ENCODE measurements around the gene NMNAT2.
A peak's percentile ranks its signal among the peaks of the same experiment; 100 is the strongest.
"Not testable (repeated sequence)": the region's sequence is repeated elsewhere in the genome, so short reads cannot be mapped to it uniquely, and the experiment has no call there.

The NMNAT2 gene

DNA sequence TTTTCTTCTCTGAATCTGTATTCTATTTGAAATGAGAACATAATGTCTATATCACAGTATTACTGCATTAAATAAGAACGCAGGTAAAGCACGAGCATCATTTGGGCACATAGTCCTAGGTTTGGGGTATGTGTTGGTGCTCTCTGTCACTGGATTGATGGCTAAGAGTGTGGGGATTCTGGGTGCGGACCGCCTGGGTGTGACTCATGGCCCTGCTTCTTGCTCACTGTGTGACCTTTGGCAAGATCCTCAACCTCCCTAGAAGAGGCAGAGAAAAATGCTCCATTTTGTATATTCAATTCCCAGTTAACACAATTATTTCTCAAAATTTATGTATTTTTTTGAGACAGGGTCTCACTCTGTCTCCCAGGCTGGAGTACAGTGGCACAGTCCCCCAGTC lies 132.4 kb downstream of the NMNAT2 start:
- DNase-seq (ENCODE audit: low read depth), result no peak

DNA sequence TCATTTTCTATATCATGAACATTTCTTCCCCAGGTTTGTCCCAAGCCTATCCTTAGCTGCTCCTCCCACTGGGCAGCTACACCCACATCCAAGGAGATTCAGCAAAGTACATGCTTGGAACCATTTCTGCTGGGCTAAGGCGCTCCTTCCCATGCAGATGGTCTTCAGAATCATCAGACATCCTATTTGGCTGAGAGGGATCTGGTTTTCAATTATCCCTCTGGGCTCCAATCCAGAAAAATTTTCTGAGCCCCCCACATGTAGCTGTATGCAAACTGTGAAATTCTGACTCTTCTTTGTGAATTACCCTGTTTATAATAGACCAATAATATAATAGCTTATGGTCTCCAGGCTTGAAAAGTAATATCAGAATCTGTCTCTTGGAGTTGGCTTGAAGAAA lies 132.9 kb downstream of the NMNAT2 start:
- no peak for DNase-seq (ENCODE audit: low read depth)

DNA sequence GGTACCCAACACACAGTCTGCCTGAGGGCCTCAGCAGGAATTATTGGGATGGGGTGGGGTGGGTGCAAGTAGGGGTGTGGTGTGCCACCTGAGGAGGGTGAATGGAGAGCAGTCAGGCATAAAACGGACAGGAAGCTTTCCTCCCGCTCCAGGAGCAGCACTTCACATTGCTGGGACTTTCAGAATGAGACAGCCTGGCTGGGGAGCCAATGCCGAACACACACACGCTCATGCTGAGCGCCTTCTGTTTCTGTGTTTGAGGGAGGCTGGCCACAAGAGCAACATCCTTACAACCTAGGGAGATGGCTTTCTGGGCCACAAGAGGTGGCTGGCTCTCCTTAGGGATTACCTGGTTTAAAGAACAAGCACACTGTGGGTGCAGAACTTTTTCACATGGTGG lies 134.1 kb downstream of the NMNAT2 start:
- no peak for DNase-seq (ENCODE audit: low read depth)

DNA sequence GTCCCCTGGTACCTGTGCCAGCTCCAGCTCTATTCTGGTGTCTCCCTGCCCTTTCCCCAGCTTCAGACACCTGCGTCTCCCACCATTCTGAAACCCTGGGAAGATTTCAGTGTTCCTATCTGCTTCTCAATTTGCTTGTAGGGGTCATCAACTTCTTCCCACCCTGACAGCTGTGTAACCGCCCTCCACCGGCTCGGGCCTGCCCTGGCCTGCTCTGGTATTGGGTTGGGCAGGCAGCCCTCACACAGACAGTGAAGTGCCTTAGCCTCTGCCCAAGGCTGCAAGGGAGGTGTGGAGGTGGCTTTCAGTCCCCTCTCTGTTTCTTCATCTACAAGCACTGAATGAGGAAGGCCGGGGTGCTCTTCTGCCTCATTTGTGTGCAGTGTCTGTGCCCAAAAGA lies 134.9 kb downstream of the NMNAT2 start:
- DNase-seq (ENCODE audit: low read depth), result no peak

DNA sequence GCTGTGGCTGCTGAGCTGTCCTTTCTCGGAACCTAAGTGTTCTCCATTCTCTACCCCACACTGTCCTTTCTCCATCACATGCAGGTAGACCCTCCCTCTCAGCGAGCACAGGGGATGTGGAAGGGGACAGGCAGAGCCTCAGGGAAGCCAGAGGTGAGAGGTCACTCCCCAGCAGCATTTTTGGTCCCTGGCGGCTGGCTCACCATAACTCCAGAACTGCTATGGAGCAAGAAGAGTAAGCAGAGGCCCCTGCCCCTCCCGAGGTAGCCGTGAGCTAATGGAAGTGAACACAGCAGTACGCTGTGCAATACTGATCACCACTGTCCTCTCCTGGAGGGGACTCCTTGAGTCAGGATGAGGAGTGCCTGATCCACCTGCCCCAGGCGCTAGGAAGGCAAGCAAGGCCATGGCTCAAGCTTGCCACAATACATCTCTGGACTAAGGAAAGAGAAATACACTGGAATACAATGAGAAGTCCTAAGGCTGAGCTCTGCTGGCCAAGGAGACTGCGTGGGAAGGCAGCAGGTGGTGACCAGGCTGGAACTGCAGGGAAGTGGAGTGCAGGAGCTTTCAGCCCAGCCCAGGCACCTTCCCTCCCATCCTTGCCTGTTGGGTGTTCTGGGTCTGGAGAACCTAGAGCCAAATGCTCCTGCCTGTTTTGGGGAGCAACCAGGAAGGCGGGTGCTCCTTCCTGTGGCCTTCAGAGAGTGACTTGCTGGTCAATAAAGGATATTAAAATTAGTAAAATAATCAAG lies 135.9 kb downstream of the NMNAT2 start:
- no peak for DNase-seq (ENCODE audit: low read depth)

DNA sequence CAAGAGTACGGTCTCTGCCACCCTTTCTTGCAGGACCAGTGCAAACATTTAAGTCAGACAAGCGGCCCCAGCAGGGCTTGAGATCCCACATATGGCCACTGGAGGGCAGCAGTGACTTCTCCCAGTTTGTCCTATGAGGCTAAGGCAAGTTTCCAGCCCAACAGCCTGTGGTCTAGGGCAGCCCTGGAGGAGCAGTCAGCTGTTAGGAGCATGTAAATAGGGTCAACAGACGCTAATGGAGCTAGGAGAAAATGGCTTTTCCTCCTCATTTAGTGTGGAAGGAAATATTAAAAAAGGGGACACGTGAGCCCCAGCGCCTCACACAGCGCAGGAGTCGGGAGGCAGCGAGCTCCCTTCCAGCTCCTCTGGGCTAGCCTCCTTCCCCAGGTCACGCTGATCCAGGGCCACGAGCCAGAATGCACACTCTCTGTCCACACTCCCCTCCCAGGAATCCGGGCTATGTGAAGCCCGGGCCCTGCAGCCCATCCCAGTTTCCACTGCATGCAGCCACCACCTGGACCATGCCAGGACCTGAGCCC lies 136.6 kb downstream of the NMNAT2 start:
- DNase-seq (ENCODE audit: low read depth), result peak; percentile 41

DNA sequence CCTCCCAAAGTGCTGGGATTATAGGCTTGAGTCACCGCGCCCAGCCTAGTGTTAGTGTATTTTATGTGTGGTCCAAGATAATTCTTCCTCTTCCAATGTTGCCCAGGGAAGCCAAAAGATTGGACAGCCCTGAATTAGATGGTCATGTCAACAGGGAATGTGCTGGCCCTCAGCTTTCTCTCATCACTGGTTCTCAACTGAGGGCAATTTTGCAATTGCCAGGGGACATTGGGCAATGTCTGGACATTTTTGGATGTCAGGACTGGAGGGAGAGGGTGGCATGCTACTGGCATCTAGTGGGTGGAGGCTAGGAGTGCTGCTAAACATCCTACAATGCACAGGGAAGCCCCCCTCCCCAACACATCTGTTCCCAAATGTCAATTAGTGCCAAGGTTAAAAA lies 137.1 kb downstream of the NMNAT2 start:
- DNase-seq (ENCODE audit: low read depth), result no peak

DNA sequence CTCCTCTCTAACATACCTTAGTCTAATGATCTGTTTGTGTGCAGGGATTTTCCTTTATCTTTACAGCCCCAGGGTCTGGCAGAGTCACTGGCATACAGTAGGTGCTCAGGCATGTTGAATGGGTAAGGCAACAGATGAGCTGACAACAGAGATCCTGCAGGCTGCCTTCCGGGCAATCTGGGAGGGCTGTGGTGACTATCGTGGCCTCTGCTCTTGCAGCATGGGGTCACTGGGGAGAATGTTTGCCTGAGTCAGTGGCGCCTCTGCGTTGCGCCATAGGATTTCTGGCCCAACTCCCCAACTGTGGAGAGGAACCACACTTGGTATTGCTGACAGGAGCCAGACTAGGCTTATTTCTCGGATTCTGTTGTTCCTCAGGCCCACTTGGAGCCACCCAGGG lies 138.3 kb downstream of the NMNAT2 start:
- no peak for DNase-seq (ENCODE audit: low read depth)

DNA sequence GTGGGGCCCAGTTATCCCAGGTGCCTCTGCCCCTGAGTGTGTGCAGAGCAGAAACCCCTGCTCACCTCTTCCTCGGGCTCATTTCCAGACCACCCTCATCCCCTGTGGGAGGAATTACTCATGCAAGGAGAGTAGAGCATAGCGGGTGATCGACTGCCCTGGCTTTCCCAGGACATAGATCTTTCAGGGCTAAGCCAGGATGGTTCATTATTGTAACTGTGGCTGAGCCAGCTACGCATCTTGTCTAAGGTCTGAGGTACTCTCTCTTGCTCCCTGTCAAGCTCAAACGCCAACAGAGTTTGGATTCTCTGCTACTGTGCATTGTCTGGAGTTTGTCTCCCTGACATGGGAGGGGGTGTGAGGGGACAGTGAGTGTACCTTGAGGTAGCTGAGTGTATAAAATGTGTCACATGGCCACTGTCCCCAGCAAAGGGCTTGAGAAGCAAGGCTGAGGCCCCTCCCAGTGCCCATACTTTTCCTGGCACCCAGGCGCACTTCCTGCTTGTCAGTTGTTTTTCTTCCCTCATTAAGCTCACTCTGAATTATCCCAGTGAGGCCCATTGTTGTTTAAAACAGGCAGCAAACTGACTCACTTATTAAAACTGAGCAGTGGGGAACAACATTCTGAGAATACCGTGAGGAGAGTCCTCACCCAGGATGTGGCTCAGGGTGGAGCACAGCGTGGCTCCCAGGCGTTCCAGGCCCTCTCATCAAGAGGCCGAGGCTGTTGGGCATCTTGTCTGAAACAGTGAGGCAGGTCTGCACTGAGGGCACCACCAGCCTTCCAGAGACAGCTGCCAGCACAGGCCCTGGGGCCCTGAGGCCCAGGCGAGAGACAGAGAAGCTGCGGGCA lies 139.2 kb downstream of the NMNAT2 start:
- DNase-seq (ENCODE audit: low read depth), result no peak

DNA sequence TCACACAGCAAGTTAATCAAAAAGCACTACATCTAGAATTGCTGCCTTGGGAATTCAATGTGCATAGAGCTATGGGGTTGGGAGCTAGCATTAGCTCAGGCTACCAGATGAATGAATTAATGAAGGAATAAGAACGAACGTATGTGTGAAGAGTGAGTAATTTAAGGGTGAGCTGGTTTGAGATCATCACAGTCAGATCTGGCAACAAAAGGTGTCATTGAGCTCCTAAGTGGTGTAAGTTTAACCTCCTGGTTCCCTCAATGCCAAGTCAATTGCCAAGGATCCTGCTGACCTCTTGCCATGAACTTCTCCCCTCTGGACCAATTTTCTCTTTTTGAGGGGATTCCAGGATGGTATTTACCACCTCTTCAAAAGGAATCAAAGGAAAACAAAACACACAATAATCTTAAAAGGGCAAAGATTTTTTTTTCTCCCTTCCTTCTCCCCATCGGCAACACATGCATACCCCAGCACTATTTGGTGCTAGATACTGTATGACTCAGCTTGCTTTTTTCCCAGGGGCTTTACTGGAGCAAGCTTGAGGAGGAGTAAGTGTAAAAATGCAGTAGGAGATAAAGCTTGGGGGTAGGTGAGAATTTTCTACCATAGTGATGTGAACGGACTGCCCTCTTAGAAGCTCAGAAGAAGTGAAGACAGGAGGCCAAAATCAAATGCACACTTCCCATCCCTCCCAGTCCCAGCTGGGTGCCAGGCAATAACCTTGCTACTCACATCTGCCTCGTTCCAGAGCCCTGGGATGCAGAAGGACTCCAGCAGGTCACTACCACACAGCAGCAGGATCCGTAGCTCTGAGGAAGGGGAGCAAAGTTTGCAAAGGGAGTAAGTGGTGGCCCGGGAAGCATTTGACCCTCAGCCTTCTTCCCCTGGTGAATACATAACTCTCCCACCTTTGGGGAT lies 140.1 kb downstream of the NMNAT2 start:
- DNase-seq (ENCODE audit: low read depth), result no peak

DNA sequence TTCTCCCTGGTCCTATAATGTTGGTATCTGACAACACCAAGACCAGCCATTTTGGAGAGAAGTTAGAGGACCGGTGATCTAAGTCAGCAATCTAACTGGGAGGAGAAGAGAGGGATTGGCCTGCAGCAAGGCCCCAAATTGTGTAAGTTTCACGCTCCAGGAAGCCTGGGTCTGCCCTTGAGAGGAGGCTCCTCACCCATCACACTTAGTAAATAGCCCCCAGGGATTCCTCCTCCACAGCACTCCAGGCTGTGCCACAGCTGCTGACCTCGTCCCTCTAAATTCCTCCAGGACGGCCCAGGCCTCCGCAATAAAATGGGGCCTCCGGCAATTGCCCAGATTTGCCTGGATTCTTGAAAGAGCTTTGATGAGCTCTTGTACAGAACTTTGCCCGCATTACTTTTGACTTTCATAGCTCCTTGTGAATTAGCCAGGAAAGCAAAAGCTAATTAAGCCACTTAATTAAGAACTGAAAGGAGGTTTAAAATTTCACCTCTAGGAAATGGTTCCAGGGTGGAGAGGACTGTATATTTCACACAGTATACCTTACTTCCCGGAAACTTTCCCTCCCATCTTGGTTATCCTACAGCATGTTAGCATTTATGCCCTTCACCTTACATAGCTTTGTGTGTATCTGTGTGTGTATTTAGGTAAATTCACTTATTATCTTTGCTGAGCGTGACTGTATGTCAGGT lies 141.6 kb downstream of the NMNAT2 start:
- no peak for DNase-seq (ENCODE audit: low read depth)

DNA sequence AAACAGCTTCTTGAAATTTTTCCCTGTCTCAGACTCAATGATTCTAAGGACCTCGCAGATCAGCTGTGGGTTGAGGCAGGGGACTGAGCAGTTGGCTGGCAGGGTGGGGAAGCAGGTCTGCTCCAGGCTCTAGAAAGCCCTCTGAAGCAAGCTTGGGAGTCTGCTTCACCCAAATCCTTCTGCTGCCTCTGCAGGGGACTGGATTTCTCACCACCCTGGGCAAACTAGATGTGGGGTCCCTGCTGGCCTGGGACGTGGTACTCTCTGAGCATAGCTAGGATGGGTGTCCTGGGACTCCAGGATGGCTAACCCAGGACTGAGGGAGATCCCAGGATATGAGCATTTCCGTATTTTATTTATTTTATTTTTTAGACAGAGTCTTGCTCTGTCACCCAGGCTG lies 142.9 kb downstream of the NMNAT2 start:
- no peak for DNase-seq (ENCODE audit: low read depth)

DNA sequence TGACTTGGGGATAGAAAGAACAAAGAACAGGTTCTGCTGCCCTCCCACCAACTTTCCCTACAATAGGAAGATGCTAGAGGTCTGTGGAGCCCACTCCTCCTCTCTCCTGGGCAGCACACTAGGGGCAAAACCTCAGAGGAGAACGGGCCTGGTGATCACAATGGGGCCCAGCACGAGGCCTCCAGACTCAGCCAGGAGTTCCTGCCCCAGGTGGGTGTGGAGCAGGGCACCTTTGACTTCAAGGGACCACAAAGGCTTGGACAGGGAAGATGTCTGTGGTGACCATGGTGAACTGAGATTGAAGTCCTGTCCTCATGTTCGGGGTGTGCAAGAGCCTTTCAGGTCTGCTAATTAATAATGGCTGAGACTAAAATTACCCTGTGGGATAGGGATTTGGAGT lies 143.3 kb downstream of the NMNAT2 start:
- no peak for DNase-seq (ENCODE audit: low read depth)

DNA sequence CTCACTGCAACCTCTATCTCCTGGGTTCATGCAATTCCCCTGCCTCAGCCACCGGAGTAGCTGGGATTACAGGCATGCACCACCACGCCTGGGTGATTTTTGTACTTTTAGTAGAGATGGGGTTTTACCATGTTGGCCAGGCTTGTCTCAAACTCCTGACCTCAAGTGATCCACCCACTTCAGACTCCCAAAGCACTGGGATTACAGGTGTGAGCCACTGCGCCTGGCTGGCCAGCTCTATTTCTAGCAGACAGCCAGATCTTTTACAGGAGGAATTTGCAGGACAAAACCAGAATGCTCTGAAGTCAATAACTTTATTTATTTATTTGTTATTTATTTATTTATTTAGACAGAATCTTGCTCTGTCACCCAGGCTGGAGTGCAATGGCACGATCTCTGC lies 144.2 kb downstream of the NMNAT2 start:
- not testable (repeated sequence) for DNase-seq (ENCODE audit: low read depth)

DNA sequence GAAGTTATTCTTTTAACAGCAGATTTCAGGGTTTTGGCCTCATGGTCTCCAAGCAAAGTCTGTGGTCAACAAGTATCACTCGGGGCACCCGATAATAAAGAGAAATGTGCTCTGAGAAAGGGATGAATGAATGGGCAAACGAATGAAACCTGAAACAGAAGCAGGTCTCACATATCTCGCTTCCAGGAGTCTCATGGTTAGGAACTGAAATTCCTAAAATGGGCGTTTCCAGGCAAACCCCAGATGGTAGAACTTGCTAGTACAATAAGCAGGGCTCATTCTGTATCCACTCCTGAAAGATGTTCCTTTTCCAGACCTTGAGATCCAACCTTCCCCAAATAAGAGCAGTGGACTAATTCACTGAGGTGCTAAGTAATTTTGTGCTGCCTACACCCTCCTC lies 144.9 kb downstream of the NMNAT2 start:
- no peak for DNase-seq (ENCODE audit: low read depth)

DNA sequence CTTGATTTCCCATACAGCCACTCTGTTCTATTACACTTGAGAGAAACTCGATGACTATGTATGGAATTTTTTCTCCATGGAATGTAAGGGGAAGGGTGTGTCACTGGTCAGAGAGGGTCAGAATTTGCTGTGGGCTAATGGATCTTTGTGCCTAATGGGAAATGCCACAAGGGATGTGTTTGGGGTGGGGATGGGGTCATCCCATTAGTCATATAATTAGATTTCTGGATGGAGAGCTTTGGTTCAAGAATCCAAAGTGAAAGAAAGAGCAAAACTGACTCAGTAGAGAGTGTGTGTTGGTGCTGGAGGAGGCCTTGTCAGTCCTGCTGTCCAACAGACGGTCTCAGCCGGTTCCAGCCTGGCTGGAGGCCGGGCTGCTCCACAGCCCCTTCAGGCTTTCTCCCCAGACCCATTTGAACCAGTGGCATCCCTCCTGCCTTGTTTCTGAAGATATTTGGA lies 145.8 kb downstream of the NMNAT2 start:
- DNase-seq (ENCODE audit: low read depth), result no peak

DNA sequence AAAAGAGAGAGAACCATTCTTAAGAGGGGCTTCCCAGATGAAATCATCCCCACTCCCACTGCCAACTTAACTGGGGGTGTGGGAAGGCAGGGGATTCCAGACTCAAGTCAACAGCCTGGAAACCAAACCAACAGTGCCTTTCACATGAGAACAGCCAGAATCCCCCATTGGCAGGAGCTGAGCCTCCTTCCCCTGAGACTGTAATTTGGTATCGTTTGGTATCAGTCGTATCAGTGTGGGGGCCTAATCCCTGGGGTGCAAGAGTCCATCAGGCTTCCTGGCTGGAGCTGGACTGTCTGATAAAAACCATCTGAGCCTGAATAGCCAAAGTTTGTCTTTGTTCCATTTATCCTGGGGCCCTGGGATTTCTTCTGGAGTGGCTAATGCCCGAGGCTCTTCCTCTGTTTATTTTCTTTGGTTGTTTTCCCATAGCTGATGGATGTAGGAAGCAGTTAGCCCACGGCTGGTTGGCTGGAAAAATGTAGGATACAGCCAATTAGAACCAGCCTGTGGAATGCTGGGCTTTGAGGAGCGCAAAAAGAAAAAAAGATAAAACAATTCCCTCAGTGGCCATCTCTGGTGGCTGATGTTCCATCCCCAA lies 147.5 kb downstream of the NMNAT2 start:
- no peak for DNase-seq (ENCODE audit: low read depth)

DNA sequence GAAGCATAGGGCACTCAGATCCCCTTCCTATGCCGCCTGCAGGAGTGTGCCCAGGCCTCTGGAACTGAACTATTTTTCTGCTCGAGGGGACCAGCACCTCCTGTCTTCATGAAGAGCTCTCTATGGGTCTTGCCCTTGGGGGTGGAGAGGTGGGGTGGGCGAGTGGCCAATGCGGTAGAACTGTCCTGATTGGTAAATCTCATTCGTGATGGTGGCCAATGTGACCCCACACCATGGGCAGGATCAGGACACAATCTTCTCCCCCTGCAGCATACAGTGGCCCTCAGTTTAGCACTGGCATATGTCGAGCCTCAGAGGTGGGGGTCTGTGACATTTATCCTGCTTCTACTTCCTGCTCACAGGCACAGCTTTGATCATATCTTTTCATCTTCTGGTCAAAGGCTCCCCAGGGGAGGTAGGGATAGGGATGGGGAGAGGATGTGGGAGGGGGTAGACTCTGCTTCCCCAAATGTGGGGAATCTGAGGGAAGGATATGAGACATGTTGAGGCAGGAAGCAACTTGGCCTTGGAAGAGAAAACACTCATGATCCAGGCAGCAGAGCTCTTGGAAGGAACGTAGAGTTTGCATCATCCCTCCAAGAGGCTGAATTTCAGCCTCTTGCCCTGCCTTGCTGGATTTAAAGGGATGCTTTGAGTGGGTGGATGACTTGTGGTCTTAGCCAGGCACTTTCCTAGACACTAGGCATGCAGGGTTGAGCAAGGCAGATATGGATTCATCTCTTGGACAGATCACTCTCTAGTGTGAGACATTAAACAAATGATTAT lies 150.3 kb downstream of the NMNAT2 start:
- DNase-seq (ENCODE audit: low read depth), result no peak

DNA sequence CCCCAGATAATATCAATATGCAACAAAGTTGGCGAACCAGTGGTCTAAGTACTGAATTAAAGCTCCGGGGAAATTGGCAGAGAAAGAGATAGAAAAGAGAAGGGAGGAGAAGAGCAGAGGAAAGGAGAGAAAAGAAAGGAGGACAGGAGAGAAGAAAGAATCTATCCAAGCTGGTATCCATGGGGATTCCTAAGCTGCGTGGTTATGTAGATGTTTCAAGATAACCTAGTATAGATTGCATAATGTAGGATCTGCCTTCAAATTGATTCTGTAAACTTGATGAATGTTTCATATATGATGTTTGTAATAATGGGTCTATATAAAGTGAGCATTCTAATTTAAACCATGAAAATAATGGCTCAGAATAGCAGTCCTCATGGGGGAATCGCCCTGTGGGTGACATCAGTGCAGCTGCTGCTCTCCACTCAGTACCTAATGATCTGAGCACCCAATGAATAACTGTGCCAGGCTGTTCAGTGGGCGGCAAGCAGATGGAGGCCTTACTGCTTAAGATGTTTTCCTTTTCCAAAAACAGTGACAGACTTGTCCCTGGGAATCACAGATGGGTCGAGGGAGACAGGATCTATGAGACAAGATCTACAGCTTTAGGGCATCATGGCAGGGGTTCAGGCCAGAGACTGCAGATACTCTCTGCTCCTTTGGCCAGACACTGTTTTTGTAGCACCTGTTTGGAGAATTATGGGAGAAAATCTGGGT lies 154.1 kb downstream of the NMNAT2 start:
- DNase-seq (ENCODE audit: low read depth), result no peak
